Coronary artery (tissue), 2 donors: Measurements from ENCODE around the gene CEP170.

Experiments used
- DNase-seq: peaks from one replicate; pipeline ENCODE4 v3.0.0-alpha.2; 2017; ENCODE audit warnings: low spot score
- H3K27ac ChIP-seq, 2 donors: fragments of 200-600 bp; sonication (generic); one replicate each; pipeline ENCODE4 v1.5.1; 2016 to 2019
- H3K4me3 ChIP-seq: fragments of 200-600 bp; sonication (generic); 2 replicates; pipeline ENCODE4 v1.5.1; 2016; ENCODE audit warnings: mild to moderate bottlenecking, moderate library complexity
- TF ChIP-seq, protein P1 (sequence below): fragments of 200-600 bp; sonication (generic); IDR thresholded peaks from one replicate; pipeline ENCODE4 v1.5.1; 2019; ENCODE audit warnings: antibody characterized with exemption

Gene CEP170

DNA sequence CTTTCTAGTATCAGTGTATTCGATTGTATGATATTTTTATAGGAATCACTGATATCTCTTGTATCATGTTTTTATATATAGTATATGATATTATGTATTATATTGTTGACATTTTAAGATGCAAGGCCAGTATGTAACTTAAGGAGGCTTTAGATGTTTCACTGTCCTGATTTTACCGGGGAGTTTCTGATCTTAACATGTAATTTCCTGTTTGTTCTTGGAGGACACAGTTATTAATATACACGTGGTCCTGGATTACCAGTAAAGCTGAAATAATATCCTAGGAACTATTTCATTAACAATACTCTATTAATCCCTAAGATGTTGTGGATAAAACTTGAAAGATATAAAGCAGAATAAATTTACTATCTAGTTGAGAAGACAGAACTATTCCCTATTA, 20.2 kb upstream of the CEP170 start:
- Histone ChIP-seq H3K4me3 (no peak overlapping the region), H3K27ac (no peak overlapping the region)
- DNase-seq, result no peak
- TF ChIP-seq, protein P1, sequence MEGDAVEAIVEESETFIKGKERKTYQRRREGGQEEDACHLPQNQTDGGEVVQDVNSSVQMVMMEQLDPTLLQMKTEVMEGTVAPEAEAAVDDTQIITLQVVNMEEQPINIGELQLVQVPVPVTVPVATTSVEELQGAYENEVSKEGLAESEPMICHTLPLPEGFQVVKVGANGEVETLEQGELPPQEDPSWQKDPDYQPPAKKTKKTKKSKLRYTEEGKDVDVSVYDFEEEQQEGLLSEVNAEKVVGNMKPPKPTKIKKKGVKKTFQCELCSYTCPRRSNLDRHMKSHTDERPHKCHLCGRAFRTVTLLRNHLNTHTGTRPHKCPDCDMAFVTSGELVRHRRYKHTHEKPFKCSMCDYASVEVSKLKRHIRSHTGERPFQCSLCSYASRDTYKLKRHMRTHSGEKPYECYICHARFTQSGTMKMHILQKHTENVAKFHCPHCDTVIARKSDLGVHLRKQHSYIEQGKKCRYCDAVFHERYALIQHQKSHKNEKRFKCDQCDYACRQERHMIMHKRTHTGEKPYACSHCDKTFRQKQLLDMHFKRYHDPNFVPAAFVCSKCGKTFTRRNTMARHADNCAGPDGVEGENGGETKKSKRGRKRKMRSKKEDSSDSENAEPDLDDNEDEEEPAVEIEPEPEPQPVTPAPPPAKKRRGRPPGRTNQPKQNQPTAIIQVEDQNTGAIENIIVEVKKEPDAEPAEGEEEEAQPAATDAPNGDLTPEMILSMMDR, result no peak

DNA sequence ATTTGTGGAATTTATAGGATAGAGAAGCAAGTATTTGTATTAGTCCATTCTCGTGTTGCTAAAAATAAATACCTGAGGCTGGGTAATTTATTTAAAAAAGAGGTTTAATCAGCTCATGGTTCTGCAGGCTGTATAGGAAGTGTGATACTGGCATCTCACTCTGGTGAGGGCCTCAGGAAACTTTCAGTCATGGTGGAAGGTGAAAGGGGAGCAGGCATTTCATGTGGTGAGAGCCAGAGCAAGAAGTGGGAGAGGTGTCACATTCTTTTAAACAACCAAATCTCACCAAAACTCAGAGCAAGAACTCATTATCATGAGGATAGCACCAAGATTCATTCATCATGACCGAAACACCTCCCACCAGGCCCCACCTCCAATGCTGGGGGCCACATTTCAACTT, 18.9 kb upstream of the CEP170 start:
- TF ChIP-seq, protein P1, result no peak
- H3K27ac ChIP-seq, result no peak overlapping the region
- no peak for DNase-seq
- no peak overlapping the region for H3K4me3 ChIP-seq

DNA sequence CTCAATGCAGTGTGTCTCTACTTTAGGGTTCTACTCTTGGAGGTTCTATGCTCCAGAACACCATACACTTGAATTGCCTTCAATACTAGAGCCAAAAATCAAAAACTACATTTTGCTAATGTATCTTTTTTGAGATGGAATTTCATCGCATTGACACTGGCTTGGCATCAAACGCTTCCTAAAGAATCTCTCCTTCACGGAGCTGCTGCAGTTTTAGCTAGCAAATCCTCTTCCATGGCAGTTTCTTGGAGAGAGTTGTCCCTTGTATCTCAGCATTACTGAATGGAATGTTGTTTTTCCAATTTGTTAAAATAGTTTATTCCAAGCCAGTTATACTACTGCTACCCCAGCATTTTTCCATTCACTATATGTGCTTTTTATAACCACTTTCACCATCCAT, 18.4 kb upstream of the CEP170 start:
- no peak for DNase-seq
- Histone ChIP-seq H3K27ac (no peak overlapping the region), H3K4me3 (no peak overlapping the region)
- TF ChIP-seq, protein P1, result no peak

DNA sequence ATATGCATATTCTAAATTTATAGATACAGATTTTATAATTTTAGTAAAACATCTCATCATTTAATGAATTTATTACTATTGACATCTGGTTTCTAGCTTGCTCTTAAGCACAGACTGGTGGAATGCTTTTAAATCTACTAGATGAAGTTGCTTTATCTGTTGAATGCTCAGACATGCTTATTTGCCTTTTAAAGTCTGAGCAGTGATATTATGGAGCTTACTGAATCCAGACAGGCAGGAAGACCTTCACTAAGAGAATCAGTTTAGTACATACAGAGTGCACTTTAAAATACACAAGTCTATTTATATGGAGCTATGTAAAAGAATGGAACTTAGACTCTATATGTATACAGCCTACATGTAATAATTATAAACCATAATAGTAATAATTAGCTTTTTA, 17.3 kb upstream of the CEP170 start:
- Histone ChIP-seq H3K27ac (no peak overlapping the region), H3K4me3 (no peak overlapping the region)
- TF ChIP-seq, protein P1, result no peak
- DNase-seq, result no peak

DNA sequence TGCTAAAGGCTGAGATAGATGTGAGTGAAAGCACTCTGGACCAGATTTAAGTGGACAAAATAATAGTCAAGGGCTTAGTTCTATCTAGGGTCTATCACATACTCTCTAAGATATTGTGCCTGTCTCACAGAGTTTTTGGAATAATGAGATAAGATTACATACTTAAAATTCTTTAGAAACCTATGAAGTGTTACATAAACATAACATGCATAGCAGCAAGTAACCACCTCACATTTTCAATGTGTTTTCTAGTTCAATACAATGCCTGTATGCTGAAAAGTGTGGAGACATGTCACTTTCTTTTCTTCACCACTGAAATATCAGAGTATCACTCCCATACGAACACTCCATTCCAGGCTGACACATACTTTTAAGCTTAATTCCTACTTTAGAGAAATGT, 16.9 kb upstream of the CEP170 start:
- Histone ChIP-seq H3K4me3 (no peak overlapping the region), H3K27ac (no peak overlapping the region)
- TF ChIP-seq, protein P1, result no peak
- DNase-seq, result no peak

DNA sequence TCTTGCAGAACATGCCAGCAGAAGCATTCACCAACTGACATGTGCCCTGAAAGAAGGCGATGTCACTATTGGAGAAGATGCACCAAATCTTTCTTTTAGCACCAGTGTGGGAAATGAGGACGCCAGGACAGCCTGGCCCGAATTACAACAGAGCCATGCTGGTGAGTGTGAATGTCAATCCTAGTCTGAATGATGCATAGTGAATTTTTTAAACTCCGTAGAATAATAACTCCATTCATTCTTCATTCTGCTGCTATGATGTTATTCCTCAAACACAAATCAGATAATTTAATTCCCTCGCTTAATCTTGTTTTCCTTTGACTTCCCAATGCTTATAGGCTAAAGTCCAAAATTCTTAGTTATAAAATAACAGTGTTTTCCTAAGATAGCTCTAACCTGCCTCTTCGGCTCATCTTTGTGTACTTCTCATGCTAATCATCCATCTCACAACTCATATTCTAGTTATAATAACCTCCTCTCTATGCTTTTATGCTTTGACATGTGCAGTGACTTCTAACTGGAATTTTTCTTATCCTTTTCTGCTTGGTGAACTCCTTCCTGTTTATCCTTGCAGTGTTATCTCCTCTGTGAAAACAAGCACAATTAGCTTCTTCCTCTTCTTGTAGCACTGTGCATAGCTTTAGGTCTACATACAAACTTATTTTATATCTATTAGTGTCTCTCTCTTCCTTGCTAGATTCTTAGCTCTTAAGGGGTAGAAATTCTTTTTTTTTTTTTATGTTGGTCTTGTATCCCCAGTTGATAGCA, 15.2 kb upstream of the CEP170 start:
- Histone ChIP-seq H3K27ac (no peak overlapping the region), H3K4me3 (no peak overlapping the region)
- DNase-seq, result no peak
- TF ChIP-seq, protein P1, result no peak

DNA sequence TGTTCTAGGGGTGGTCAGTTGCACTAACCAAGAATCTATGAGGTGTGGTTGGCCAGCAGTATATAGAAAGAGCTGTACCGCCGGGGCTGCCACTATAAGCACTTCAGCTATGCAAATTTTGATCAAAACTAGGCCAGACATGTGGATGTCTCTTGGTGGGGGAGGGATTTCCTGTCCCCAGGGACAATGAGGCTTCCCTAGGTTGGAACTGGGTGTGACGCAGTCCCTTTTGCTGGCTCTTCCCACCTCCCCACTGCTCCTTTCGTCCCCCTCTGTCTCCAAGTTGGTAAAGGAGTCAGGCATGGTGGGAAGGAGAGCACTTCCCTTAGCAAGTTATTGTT, 14.3 kb upstream of the CEP170 start:
- DNase-seq, result no peak
- peak overlapping the region in 1 of 2 donors; percentile 60 for H3K27ac ChIP-seq
- TF ChIP-seq, protein P1, result no peak
- peak overlapping the region; percentile 39 for H3K4me3 ChIP-seq
